HG03439 (cell line): ENCODE results near the gene SEMA4A.
"Not testable (repeated sequence)": the region's sequence is repeated elsewhere in the genome, so short reads cannot be mapped to it uniquely, and the experiment has no call there.

Source experiments
- ATAC-seq: cut with Tn5 transposase; IDR thresholded peaks from one replicate; pipeline ENCODE4 v1.9.1; 2021; ENCODE audit warnings: mild to moderate bottlenecking, moderate library complexity; ENCODE audit not compliant: unreplicated experiment

SEMA4A gene

GRCh38 chr1:156118177-156118868, 35.1 kb upstream of the SEMA4A start:
- ATAC-seq: no peak

DNA sequence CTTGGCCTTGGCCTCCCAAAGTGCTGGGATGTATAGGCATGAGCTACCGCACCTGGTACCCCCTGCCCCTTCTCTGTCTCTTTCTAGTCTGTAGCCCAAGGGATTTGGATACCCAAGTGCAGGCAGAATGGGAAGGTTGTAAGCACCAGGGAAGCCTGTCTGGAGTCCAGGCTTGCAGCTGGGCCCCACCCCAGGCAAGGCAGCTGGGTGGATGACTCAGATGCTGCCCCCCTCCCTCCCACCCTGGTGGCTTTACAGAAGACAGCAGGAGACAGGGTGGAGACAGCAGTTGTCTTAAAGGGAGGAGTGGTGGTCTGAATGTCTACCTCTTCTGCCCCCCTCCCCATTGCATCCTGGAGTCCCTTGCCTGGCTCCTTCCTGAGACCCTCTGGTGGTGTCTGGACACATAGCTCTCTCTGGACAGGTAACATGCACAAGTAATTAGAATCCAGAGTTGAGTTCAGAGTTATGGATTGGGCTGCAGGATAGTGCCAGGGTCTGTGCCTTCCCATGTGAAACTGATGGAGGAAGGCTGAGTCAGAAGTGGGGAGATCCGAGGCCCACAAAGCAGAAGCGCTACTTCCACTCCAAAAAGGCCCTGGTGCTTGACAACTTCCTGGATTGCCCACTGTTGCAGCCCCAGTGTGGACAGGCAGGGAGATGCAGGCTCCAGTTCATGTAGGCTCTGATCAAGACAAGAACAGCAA, 33.7 kb upstream of the SEMA4A start:
- no peak for ATAC-seq

GRCh38 chr1:156120318-156120717, 33.1 kb upstream of the SEMA4A start:
- no peak for ATAC-seq

- ATAC-seq: not testable (repeated sequence)
These were observed 32.4 kb upstream of the SEMA4A start for GRCh38 chr1:156121005-156121404.

DNA sequence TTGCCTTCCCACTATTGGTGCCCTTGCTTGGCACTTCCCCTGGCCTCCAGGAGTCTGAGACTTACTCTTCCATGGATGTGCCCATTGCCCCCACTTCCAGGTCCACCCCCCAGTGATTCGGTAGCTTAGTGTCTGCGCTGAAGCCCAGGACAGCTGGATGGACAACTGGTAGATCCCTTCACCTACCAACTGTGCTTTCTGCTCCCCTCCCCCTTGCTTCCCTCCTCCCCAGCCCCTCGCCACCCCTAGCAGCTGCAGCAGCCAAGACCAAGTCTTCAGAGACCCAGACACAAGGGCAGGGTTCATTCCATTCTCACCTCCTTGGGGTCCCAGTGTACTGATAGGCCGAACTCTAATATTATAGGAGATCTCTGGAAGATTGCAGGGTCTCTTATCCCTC, 31.9 kb upstream of the SEMA4A start:
- ATAC-seq: no peak

GRCh38 chr1:156122086-156122485, 31.3 kb upstream of the SEMA4A start:
- no peak for ATAC-seq

- no peak for ATAC-seq
These were observed 30.6 kb upstream of the SEMA4A start for GRCh38 chr1:156122519-156123355.

- no peak for ATAC-seq
These were observed 29.8 kb upstream of the SEMA4A start for GRCh38 chr1:156123356-156124196.

- ATAC-seq: no peak
These were observed 28.6 kb upstream of the SEMA4A start for GRCh38 chr1:156124557-156125483.

DNA sequence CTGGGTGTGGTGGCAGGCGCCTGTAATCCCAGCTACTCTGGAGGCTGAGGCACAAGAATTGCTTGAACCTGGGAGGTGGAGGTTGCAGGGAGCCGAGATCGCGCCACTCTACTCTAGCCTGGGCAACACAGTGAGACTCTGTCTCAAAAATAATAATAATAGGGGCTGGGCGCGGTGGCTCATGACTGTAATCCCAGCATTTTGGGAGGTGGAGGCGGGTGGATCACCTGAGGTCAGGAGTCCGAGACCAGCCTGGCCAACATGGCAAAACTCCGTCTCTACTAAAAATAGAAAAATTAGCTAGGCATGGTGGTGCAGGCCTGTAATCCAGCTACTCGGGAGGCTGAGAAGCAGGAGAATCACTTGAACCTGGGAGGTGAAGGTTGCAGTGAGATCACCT, 27.8 kb upstream of the SEMA4A start:
- ATAC-seq: not testable (repeated sequence)

GRCh38 chr1:156126043-156126629, 27.2 kb upstream of the SEMA4A start:
- peak; percentile 31 for ATAC-seq

GRCh38 chr1:156126630-156127534, 26.5 kb upstream of the SEMA4A start:
- peak; percentile 49 for ATAC-seq

DNA sequence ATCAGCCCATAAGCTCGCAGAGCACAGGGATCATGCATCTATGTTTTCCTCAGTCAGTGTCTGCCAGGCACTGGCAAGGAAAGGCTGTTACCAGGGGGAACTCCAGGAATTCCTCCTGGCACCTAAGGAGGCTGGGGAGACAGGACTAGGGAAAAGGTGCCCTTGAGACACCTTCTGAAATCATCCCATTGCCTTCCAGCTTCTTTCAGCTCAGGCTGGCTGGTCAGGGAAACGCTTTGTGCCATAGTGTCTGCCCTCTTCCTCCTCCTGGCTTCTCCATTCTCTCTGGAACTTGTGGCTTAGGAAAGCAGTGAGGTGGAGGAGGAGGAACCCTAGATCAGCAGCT, 25.1 kb upstream of the SEMA4A start:
- ATAC-seq: no peak

GRCh38 chr1:156128654-156129597, 24.5 kb upstream of the SEMA4A start:
- no peak for ATAC-seq

DNA sequence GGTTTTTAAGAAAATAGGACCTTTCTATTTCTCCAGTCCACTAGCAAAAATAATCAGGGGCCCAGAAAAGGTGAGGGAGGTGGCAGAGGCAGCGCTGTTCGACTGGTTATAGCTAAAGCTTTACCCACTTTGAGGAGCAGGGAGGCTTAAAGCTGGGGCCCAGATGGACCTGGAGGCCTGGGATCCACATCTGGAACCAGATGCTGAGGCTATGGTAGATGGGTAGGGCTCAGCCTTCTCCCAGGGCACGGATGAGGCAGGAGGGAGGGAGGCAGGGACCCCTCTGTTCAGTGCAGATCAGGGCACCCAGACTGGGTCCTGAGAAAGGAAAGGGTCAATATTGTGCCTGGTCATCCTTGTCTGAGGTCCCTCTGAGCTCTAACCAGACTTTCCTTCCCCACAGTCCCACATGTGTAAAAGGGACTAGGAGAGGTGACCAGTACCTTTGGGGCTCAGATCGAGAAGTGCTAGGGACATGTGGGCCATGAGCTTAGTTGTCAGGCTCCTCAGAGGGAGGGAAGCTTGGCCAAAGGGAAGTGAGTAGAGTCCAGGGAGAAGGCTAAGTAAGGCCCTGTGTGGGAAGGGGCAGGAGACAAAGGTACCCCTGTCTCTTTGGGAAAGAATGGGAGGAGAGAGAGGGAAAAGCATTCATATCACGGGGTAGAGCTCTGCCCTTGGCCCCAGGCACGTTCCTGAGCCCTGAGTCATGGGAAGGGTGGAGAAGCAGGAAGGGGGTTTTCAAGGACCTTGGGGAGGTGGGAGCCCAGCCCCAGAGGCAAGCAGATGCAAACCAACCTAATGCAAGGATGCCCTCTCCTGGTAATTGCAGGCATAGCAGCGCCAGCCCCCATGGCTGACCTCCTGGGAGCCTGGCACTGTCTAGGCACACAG, 23.5 kb upstream of the SEMA4A start:
- ATAC-seq: no peak

DNA sequence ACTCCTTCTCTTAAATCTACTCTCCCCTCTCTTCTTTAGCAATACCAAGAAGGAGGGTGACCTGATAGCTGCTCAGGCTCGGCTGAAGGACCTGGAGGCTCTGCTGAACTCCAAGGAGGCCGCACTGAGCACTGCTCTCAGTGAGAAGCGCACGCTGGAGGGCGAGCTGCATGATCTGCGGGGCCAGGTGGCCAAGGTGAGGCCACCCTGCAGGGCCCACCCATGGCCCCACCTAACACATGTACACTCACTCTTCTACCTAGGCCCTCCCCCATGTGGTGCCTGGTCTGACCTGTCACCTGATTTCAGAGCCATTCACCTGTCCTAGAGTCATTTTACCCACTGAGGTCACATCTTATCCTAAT, 22.8 kb upstream of the SEMA4A start:
- ATAC-seq: no peak
